ENCODE results near the gene CUBN.

- TF ChIP-seq EZH2phosphoT487 (IDR thresholded peaks at IDR 0.05; ENCODE audit: insufficient read depth, low read depth) (no peak), EZH2 (IDR thresholded peaks at IDR 0.05; ENCODE audit: insufficient read depth, poor library complexity, severe bottlenecking) (no peak)
Measured at GRCh38 chr10:17009212-17009700, 120.4 kb downstream of the CUBN start.
